SK-N-DZ (cell line): ENCODE measurements around the gene TIPRL. TPM values are rescaled to one million over a fixed set of nuclear protein-coding genes. Genes with fewer than 3 reads are reported as not detected.
"Not testable (repeated sequence)": the region's sequence is repeated elsewhere in the genome, so short reads cannot be mapped to it uniquely, and the experiment has no call there.

Experiments
- DNase-seq: peaks from one replicate; pipeline ENCODE4 v3.0.0-alpha.2; 2015; ENCODE audit warnings: low spot score
- polyA plus RNA-seq, 2 experiments: library from polyadenylated mRNA; depleted of rRNA; stranded (reverse); fragments of >200 nt; gene quantifications; 2 replicates each; pipeline ENCODE4 v1.2.3, GENCODE V29; 2014

TIPRL gene
- 39.1 and 46.5 TPM in 2 replicates for polyA plus RNA-seq (2014; cell fraction: cytosol; rRNA removed)
- 23.3 and 26.7 TPM in 2 replicates for polyA plus RNA-seq (2014; cell fraction: nucleus; rRNA removed)

DNA sequence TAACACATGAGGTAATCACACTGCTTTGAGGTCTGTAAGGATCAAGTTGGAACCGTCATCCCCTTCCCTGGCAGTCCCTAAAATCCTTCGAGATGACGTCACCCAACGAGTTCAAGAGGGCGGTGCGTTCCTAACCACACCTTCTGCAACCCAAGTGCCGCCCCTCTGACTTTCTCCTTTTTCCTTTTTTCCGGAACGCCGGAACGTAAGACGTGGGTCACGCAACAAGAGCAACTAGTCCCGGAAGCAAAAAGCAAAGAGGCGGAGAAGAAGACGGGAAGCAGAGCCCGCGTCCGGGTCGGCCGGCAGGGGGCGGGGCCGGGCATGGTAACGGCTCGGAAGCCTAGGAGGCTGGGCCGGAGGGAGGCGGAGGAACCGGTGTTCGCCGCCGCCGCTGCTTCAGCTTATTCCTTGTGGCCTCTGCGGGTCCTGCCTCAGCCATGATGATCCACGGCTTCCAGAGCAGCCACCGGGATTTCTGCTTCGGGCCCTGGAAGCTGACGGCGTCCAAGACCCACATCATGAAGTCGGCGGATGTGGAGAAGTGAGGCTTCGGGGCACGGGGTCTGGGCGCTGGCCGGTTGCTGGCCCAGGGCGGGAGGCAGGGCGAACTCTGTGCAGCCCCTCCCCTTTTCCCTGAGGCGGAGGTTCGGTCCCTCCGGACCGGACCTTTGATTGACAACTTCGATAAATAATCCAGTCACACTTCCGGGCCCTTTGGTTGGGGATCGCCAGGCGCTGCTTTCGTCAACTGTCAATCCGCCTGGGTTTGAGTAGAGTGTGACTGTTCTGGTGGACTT is at the start of gene TIPRL:
TSS of gene TIPRL (plus strand) at position 325 of the 800 bp plus-strand sequence. CDS start at position 441, 116 bp downstream.
- DNase-seq, result peak; percentile 98

DNA sequence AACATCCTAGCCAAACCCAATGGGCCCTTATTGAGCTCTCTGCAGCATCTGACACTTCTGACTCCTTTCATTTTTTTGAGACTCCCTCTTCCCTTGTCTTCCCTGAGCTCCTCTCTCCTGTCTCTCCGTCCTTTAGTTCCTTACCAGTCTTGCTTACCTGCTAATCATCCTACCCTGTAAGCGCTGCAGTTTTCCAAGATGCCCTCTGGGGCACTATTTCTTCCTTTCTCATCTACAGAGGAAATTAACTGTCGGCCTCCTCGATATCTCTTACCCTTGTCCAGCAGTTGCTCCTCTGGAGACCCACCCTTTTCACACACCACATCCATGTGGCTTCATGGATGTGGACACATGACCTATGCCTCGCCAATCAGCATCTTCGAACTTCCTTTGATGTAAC is 48.8 kb upstream of the TIPRL start:
- no peak for DNase-seq

DNA sequence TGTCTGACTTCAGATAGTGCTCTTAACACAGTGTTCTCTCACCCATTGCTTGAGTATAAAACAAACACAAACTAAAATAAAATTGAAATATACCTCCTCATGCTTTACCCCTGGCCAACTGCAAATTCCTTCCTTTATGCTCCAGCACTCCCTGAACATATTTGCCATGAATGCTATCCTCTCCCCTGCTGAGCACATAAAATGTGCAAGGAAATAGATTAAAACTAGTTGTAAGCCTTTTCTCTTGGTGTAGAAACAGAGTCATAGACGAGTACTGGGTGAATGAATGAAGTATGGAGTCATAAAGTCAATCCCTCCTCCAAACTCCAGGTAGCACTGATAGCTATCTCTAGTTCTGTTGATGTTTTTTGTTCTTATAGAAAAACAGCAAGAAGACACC is 44.6 kb upstream of the TIPRL start:
- DNase-seq, result no peak

DNA sequence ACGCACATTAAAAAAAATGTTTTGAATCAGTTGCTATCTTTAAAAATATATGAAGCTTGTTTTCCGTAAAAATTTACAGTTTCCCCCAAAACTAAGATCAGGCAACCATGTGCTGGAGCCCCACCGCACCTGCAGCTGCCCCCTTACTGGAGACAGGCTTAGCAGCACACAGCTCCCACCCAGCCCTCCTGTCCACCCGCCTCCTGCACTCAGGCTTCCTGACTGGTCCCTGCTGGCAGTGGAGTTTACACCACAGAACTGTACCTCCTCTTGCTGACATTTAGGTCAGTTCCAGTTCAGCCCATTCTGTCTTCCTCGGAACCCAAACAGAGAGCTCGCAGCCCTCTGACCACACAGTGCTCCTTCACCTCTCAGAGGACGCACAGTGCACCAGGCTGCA is 44.1 kb upstream of the TIPRL start:
- no peak for DNase-seq

DNA sequence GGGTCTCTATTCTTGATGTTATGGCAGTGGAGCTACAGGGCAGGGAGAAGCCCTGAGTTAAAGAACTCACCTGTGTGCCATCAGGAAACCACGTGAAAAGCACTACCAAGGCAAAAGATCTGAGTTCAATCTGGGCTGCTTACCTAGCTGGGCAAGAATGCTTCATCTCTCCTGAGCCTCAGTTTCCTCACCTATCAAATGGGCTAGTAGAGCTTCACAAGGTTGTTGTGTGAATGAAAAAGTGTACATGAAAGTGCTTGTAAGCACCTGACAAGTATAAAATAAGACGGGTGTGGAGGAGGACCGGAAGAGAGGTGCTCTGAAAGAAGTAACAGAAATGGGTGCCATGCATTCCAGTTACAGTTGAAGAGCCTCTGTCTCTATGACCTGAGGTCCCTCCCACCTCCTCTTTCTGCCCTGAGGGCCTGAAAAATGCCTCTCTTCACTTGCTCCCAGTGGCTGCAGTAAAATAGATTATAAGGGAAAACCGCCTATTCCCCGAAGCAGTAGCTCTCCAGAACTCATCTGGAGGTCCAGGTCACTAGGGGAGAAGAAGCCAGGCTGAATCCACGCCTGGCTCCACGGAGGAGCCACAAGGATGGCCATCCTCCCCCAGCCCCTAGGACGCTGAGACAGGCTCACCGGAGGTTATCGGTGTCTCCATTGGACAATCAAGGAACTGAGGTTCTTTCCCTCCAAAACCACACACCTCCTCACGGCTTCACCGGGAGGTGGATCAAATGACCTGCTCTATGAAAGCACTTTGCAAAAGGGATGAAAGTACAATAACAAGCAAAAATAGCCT is 43.4 kb upstream of the TIPRL start:
- DNase-seq, result peak; percentile 28

DNA sequence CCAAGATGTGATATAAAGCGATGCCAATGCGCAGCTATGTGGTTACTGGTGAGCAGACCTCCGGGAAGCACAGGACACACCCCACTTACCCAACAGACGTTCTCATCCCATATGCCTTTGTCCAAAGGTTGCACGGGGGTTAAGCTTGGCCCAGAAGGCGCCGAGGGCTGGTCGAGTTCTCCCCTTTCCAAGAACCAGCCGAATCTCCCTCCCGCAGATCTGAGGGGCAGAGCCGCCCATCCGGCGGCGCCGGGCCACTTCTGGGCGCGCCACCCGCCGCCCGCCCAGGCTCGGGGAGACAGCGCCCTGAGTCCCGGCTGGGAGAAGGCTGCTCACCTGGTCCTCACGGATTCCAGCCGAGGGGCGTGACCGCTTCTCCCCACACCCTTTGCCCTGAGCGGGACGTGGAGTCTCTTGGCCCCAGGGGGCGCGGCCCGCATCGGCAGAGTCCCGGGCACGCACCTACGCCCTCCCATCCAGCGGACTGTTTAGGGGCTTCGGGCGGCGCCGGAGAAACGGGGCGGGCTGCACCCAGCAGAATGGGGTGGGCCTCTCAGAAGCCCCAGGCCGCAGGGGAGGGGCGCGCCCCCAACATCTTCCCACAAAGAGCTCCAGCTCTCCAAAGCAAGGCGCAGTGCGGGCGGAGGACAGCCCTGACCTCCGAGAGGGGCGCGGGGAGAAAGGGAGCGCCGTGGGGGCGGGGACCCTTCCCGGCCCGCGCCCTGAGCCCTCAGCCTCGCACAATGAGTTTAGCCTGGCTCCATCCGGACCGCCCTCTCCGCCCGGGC is 42.6 kb upstream of the TIPRL start:
- peak; percentile 29 for DNase-seq

DNA sequence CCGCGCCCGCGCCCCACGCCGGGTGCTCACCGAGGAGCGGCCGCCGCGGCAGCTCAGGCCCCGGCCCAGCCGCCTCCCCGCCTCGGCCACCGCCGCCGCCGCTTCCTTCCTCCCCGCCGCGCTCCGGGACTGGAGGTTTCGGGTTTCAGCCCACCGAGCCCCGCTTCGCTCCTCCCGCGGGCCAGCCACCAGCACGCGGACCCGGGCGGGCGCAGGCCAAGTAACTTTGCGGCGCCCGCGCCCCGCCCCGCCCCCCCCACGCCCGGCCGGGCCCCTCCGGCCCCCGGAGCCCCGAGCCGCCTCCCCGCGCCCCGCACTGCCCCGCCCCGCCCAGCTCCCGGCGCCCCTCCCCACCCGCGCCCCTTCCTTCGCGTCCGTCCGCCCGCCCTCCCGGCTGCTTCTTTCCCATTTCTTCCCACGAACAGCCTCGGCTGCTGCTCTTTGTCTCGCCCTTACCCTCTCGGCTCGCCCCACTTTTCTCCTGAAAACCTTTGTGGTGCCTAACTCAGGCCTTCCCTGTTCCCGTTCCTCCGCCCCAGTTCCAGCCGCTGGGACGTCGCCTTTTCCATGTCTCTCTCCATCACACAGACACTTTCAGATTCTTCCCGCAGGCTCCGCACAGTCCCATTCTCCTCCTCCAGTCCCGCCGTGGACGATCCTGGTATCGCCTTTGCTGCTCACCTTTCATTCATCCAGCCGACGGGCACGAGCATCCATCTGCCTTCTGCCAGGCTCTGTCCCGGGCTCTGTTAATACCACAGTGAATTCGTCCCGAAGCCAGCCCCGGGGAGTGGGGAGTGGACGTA is 41.9 kb upstream of the TIPRL start, which contains the start of gene GPR161:
TSS of gene GPR161 (minus strand) at position 222 of the 806 bp plus-strand sequence. CDS start 32,080 bp downstream, outside the sequence.
- peak; percentile 65 for DNase-seq

DNA sequence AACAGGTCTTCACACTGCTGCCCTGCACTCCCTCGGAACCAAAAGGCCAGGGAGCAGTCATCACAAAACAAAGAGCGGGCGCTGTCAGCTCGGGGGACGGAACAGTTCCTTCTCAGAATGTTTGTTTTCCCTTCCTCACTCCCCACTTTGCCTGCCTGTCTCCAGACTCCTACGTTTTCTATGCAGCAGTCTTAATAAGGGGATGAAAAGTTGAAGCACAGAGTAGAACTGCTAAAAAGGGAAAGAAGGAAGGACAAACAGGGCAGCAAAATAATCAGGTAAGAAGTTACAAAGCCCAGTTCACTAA is 41.3 kb upstream of the TIPRL start:
- DNase-seq, result no peak

DNA sequence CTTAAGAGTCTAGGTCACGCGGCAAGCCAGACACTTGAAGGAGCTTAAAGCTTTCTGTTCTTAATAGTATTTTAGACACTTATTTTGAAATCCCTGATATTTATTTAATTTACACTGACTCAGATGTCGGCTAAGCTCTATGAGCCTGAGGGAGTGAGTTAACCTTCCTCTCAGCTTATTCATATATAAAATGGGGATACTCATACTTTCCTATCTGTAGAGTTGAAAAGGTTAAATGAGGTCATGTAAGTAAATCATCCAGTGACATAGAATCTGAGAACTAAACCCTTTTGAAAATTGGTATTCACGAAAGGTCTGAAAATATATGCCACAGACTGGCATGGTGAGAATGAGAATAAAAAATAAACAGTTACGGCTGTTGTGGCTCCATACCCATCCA is 40.6 kb upstream of the TIPRL start:
- DNase-seq, result no peak

DNA sequence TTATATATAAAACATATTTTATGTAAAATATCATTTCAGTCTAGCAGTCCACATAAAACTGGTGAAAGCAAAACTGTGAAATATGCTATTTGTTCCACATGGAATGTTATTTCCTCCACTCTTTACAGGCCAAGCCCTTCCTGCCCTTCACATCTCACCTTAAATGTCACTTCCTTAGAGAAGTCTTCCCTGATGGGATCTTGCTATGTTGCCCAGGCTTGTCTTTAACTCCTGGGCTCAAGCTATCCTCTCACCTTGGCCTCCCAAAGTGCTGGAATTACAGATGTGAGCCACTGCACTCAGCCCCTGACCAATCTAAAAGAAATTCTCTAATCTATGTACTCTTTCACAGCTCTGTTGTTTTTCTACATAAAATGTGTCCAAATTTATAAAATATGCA is 39.7 kb upstream of the TIPRL start:
- no peak for DNase-seq

DNA sequence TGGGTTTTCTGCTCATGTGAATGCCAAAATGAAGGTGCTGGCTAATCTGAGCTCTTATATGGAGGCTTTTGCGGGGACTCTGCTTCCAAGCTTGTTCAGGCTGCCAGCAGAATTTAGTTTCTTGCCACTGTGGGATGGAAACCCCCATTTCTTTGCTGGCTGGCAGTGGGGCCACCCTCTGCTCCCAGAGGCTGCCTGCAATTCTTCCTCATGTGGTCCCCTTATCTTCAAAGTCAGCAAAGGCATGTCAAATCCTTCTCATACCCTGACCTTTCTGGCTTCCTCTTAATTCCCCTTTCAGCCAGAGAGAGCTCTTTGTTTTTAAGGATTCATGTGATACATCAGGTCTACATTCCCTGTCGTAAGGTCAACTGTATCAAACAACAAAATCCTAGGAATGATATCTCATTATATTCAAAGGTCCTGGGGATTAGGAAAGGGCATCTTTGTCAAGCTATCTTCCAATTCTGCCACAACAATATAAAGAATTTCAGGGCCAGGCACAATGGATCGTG is 36.8 kb upstream of the TIPRL start:
- no peak for DNase-seq

DNA sequence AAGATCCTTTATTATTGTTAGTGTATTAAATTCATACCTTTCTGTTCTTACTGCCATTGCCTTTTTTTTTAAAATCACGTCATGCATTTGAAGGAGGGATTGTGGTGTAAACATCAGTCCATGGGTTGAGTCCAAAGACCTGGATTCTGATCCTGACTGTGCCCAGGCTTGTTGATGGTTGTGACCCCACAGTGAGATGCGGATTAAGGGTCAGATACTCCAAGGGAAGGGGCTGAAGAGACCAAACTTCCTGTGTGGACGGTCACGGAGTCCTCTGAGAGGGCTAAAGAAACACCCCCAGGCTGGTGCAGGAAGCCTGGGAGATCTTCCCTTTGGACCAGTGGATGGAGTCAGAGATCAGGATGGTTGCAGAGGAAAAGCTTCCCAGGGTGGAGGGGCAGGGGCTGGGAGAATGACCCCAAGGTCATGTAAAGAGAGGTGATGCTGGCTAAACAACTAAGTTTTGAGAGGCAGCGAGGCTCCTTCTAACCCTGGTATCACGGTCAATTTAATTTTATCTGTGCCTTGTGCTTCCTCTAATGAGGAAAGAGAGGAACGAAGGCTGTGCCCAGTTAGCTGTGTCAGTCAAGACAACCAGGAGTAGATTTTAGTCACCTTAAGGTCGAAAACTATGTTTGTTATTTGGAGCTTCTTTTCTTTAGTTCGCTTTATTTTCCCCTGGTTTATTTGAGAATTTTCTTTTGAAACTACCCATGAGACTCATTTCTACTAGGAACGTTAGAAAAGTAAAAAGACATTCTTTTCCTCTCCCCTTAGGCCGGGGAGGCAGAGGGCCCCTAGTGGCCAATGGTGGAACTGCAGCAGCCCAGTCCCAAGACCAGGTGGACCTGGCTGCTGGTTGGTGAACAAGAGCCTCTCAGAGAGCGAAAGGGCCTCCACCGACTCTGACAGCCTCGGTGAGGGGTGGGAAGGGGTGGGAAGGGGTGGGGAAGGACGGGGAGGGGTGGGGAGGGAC is 33.3 kb upstream of the TIPRL start:
- peak; percentile 80 for DNase-seq

DNA sequence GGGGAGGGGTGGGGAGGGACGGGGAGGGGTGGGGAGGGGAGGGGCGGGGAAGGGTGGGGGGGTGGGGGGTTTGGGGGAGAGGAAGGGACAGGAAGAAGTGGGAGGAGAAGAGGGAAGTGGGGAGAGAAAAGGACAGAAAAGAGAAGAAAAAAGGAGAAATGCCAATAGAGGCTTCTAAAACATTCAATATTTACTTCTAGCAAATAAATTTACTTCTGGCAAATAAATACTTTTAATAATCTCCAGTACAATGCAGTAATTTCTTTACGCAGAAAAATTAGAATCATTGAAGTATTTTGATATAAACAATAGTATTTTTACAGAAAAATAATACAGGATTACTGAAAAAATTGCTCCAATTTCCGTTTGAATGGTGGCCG is 32.6 kb upstream of the TIPRL start:
- no peak for DNase-seq

DNA sequence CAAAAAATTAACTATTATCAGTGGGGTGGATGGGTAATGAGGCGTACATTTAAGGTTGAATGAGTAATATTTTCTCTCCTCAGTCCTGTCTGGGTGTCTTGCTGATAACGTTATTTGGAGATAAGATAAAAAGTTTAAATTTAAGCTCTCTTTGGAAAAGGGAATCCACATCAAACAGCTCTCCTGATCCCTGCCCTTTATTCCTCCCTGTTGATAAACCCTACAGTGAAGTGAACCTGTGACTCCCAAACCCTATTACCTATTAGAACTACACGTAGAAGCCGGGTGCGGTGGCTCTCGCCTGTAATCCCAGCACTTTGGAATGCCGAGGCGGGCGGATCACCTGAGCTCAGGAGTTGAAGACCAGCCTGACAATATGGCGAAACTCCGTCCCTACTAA is 32.1 kb upstream of the TIPRL start:
- no peak for DNase-seq

DNA sequence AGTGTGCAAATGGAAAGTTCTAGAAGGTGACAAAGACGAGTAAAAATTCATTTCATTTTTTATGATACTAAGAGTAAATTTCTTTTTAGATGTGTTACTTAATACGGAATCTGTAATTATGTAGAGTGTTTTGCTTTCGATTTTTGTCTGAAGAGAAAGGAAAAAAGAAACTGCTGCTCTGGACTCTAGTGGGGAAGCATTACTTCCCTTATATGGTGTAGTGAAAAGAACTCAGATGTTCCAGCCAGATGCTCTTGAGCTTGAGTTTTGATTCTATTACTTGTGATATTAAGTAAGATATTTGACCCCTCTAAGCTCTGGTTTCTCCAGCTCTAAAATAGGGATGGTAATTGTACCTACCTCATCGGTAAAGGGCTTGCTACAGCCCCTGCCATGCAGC is 29.8 kb upstream of the TIPRL start:
- no peak for DNase-seq

DNA sequence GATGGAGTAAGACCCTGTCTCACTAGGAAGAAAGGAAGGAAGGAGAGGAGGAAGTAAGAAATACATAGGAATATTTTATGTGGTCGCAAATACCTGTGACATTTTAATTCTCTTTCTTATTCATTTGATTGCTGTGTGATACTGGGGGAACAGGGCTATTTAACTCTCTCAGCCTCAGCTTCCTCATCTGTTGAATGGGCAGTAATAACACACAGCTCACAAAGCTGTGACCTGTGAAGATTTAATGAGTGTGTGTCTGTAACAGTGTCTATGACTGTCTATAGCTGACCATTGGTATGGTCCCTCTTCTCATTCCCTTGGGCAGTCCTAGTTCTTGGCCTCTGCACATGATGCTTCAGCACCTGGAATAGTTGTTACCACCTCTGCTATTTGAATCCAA is 28.5 kb upstream of the TIPRL start:
- no peak for DNase-seq

DNA sequence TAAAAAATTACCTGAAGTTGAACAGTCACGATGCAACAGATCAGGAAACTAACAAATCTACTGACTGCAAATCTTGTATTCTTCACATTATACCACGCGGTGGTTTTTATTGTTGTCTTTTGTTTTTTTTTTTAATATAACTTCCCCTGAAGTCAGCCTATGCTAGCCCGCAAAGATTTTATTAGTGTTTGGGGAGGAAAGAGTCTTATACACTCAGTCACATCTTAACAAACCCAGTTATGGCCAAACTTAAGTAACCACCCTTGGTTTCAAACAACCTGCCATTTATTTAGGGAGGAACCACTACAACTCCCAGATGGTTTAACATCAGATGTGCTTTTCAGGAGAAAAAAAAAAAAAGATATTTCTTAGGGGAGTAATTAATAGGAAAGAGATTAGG is 26.8 kb upstream of the TIPRL start:
- no peak for DNase-seq

DNA sequence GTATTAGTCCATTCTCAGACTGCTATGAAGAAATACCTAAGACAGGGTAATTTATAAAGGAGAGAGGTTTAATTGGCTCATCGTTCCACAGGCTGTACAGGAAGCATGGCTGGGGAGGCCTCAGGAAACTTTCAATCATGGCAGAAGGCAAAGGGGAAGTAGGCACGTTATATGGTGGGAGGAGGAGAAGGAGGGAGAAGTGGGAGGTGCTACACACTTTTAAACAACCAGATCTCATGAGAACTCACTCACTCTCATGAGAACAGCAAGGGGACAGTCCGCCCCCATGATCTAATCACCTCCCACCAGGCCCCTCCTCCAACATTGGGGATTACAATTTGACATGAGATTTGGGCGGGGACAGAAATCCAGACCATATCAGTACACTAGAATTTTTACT is 24.1 kb upstream of the TIPRL start:
- not testable (repeated sequence) for DNase-seq

DNA sequence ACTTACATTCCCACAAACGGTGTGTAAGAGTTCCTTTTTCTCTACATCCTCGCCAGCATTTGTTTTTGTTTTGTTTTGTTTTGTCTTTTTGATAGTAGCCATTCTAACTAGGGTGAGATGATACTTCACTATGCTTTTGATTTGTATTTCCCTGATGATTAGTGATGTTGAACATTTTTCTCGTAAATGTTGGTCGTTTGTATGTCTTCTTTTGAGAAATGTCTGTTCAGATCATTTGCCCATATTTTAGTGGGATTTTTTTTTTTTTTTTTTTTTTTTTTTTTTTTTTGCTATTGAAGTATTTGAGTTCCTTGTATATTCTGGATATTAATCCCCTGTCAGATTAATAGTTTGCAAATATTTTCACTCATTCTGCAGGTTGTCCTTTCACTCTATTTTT is 22.9 kb upstream of the TIPRL start:
- no peak for DNase-seq

DNA sequence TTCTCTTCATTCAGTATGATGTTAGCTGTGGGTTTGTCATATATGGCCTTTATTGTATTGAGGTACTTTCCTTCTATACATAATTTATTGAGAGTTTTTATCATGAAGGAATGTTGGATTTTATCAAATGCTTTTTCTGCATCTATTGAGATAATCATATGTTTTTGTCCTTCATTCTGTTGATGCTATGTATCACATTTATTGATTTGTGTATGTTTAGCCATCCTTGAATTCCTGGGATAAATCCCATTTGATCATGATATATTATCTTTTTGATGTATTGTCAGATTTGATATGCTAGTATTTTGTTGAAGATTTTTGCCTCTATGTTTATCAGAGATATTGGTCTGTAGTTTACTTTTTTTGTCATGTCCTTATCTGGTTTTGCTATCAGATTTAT is 21.1 kb upstream of the TIPRL start:
- DNase-seq, result no peak
